ENCODE data around the gene EGFR.

The EGFR gene

DNA sequence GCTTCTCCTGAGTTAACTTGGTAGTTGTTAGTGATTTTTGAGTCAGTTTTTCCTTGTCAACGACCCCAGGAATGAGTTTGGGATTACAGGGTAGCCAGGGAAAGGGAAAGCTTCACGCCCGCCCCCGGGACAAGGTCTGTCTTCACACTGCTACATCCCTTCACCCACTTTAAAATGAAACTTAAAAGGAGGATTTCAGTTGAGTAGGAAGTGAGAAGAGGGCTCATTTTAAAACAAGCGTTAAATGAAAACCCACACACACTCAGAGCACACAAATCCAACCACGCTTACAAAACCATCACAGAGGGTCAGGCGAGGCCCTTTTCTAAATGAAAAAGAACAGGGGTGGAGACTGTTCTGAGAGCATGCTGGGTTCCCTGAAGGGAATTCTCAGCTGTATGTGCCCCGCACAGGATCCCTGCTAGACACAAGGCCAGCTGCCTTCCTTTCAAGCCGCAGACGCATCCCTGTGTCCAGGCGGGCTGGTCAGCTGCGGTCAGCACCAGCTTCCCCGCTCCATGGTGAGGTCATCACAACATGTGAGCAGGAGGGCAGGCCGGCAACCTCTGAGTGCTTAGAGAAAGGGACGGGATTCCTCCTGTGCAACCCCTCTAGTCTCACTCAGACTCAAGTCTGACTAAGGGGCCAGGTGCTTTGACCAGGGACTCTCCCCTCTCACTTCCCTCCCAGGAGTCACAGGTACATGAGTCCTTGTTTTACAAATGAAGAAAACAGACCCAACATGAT lies 111.8 kb downstream of the EGFR start:
- no peaks in the 10 kb centered on the region for H3K9me3 ChIP-seq (replicated peaks in 1 of 11)
- H3K27ac ChIP-seq = peak overlapping the region in 1 of 11 experiments; percentile 14; a peak in 1 of 22 replicates

DNA sequence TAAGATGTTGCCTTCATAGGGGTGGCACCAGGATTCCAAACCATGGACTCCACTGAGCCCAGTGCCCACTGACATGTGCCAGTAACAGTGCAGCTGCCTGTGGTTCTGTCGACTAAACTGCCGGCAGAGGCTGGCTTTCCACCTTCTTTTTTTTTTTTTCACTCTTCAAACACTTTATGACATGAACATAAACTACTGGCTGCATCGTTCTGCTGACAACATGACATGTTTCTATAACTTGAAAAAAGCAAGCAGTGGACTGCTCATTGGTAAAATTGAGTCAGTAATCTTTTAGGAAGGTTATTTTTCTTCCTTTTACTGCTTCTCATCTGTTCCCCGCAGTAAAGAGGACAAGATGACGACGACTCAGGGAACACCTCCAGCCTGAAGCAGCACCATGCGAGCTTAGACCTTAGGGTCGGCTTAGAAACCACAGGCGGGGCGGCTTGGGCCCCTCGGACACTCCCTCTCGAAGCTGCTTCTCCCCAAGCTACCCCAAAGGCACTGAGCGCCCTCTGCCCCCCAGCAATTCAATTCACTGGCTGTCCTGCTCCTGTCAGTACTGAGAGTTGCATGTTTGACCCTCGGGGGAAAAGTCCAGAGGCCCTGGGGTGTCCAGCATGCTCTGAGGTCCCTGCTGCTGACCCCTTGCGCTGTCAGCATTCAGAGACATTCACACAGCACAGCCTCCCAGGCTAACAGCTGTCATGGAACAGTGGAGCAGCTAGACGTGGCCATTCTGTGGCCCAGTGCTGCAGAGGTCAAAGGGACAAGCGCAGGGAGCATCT lies 112.5 kb downstream of the EGFR start:
- Histone ChIP-seq H4K20me1 (no peaks in the 10 kb centered on the region), H3K4me2 (peak overlapping the region; percentile 25 to 69 (median 55); a peak in 15 of 22 replicates), H3K9me3 (replicated peaks in 1 of 11) (no peaks in the 10 kb centered on the region), H3K27me3 (peaks cover 0 to 14% (median 0%) of the 10 kb centered on the region in 11 experiments; a peak in 5 of 22 replicates), H3K4me1 (peaks cover 20 to 51% (median 25%) of the 10 kb centered on the region in 10 experiments), H3K4me3 (no peak overlapping the region), H3K27ac (no peak overlapping the region), H3K9ac (no peak overlapping the region), H3K36me3 (no peaks in the 10 kb centered on the region)
- no peak for TF ChIP-seq Cebpa-rat (IDR thresholded peaks at IDR 0.05)

More for the DNA sequence above, 111.8 kb downstream of the EGFR start:
- Histone ChIP-seq H4K20me1 (no peaks in the 10 kb centered on the region), H3K4me3 (no peak overlapping the region), H3K27me3 (peaks cover 0 to 14% (median 0%) of the 10 kb centered on the region in 11 experiments; a peak in 5 of 22 replicates), H3K4me1 (peaks cover 20 to 51% (median 25%) of the 10 kb centered on the region in 10 experiments), H3K4me2 (peak overlapping the region; percentile 25 to 69 (median 55); a peak in 21 of 22 replicates), H3K9ac (no peak overlapping the region), H3K36me3 (no peaks in the 10 kb centered on the region)
- no peak for TF ChIP-seq Cebpa-rat (IDR thresholded peaks at IDR 0.05)

DNA sequence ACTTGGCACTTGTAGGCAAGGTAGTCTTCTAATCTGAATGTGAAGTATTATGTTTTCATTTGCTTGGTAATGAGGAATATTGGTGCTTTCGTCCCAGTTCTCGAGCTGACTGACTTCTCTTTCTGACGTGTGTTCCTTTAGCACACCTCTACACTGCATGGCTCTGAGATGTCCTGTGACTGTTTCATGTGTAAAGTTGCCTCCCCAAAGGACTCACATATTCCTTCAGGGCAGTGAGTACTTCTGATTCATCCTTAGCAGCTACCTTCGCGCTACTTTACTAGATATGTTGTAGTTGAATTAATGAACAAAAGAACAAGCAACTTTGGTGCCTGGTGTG lies 113.7 kb downstream of the EGFR start:
- Histone ChIP-seq H3K27ac (no peak overlapping the region), H3K36me3 (no peaks in the 10 kb centered on the region), H3K9me3 (replicated peaks in 1 of 11) (no peaks in the 10 kb centered on the region), H3K4me2 (peak overlapping the region in 3 of 11 experiments; percentile 25 to 51 (median 42); a peak in 6 of 22 replicates), H3K27me3 (peaks cover 0 to 14% (median 0%) of the 10 kb centered on the region in 11 experiments; a peak in 5 of 22 replicates), H3K4me1 (peaks cover 20 to 51% (median 25%) of the 10 kb centered on the region in 10 experiments), H3K9ac (no peak overlapping the region), H3K4me3 (no peak overlapping the region), H4K20me1 (no peaks in the 10 kb centered on the region)
- TF ChIP-seq Cebpa-rat (IDR thresholded peaks at IDR 0.05) = no peak

DNA sequence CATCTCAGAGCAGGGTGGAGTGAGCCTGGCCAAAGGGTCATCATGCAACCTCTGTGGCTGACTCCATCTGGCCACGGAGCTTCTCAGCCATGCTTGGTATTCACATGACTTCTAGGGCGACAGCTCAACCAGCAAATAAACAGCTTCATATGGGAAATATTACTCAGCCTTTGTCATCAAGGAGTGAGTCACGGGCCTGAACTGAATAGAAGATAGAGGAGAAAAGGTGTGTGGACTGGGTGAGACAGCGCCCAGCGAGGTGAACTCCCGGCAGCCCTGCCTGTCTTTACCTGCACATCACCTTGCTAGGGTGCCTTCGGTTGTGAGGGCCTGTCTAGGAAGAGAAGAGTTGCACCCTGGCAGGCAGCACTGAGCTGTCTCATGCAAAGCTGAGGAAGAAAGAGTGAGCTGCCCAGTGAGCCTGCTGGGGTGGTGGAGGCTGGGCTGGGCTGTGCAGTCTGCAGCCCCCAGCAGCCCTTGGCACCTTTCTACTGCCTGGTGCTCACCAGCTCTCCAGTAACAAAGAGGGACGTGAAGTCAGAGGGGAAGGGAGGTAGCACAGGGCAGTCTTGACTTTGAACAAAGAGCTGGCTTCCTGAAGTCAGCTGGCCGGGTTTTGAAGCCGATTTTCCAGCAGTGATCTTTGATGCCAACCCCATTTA lies 114.2 kb downstream of the EGFR start:
- Histone ChIP-seq H3K4me1 (peaks cover 20 to 51% (median 25%) of the 10 kb centered on the region in 10 experiments), H3K9me3 (replicated peaks in 1 of 11) (peaks cover 0 to 4% (median 0%) of the 10 kb centered on the region in 11 experiments; a peak in 1 of 22 replicates), H3K4me2 (peak overlapping the region in 3 of 11 experiments; percentile 25 to 51 (median 42); a peak in 6 of 22 replicates), H4K20me1 (no peaks in the 10 kb centered on the region), H3K27ac (peak overlapping the region in 1 of 11 experiments; percentile 1; a peak in 1 of 22 replicates), H3K9ac (no peak overlapping the region), H3K27me3 (peaks cover 0 to 13% (median 0%) of the 10 kb centered on the region in 11 experiments; a peak in 4 of 22 replicates), H3K36me3 (no peaks in the 10 kb centered on the region), H3K4me3 (no peak overlapping the region)
- TF ChIP-seq Cebpa-rat (IDR thresholded peaks at IDR 0.05) = no peak

DNA sequence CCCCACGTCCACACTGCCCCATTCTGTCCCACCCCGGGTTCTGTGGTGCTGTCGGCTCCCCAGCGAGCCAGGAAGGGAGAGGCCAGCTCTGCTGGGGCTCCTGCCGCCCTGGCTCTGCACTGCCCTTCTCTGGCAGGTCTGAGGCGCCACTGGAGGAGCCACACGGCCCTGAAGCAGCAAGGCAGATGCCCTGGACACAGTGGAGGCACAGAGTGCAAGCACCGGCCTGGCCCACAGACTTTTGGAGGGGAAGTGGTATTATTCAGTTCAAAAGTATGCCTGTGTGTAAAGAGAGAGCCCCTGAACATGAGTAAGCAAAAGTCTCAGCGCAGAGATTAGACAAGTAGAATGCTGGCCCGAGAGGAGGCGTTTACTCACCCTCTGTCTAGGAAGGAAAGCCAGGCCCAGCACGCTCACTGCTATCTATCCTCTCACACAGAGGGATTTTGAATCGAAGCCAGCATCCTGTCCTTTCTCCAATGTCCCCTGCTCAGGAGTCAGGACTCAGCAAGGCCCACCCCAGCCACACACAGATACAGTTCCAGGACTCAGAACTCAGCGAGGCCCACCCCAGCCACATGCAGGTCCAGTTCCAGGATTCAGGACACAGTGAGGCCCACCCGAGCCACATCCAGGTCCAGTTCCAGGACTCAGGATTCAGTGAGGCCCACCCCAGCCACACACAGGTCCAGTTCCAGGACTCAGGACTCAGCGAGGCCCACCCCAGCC lies 115.0 kb downstream of the EGFR start:
- Histone ChIP-seq H3K9me3 (replicated peaks in 1 of 11) (peaks cover 0 to 11% (median 4%) of the 10 kb centered on the region in 11 experiments; a peak in 10 of 22 replicates), H3K9ac (no peak overlapping the region), H3K27ac (peak overlapping the region in 1 of 11 experiments; percentile 1; a peak in 1 of 22 replicates), H3K4me3 (no peak overlapping the region), H3K27me3 (peaks cover 0 to 13% (median 0%) of the 10 kb centered on the region in 11 experiments; a peak in 4 of 22 replicates), H3K36me3 (no peaks in the 10 kb centered on the region), H3K4me1 (peaks cover 20 to 44% (median 24%) of the 10 kb centered on the region in 10 experiments), H3K4me2 (peak overlapping the region in 3 of 11 experiments; percentile 25 to 51 (median 42); a peak in 4 of 22 replicates), H4K20me1 (no peaks in the 10 kb centered on the region)
- TF ChIP-seq Cebpa-rat (IDR thresholded peaks at IDR 0.05) = no peak

DNA sequence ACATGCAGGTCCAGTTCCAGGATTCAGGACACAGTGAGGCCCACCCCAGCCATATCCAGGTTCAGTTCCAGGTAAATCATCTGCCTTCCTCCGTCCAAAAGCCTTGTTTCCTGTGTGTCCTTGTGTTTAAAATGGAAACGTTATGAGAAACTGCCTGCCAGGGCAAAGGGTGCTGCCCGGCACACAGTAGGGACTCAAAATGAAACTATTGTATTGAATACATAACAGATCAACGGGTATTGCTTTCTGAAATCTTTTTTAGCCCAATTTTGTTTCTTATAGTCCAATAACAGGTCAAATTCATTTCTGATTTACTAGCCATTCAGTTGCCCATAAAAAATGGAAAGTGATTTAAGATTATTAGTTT lies 115.5 kb downstream of the EGFR start:
- no peak for TF ChIP-seq Cebpa-rat (IDR thresholded peaks at IDR 0.05)
- Histone ChIP-seq H3K9me3 (replicated peaks in 1 of 11) (peaks cover 0 to 14% (median 5%) of the 10 kb centered on the region in 11 experiments; a peak in 10 of 22 replicates), H3K4me3 (no peak overlapping the region), H3K9ac (no peak overlapping the region), H4K20me1 (no peaks in the 10 kb centered on the region), H3K4me1 (peaks cover 16 to 38% (median 18%) of the 10 kb centered on the region in 10 experiments), H3K27me3 (peaks cover 0 to 13% (median 0%) of the 10 kb centered on the region in 11 experiments; a peak in 4 of 22 replicates), H3K36me3 (no peaks in the 10 kb centered on the region), H3K4me2 (no peak overlapping the region), H3K27ac (no peak overlapping the region)

DNA sequence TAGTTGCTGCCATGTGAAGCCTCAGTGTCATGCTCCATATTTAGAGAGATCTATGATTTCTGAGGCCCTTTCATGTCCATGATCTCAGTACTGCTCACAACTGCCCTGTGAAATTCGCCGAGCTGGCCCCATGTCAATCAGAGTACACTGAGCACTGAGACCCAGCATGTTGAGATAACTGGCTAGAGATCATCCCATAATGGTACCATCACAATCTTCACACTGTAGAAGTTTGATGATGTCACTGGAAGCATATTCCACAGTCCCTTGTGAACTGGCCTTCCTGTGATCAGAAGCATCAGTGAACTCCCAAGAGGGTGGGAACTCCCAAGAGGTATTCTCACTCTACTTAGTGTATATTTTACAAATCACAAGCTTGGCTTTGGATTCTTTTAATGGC lies 116.0 kb downstream of the EGFR start:
- no peak overlapping the region for H3K4me2 ChIP-seq
- peaks cover 0 to 13% (median 0%) of the 10 kb centered on the region in 11 experiments; a peak in 4 of 22 replicates for H3K27me3 ChIP-seq
- H4K20me1 ChIP-seq = no peaks in the 10 kb centered on the region
- H3K27ac ChIP-seq = no peak overlapping the region
- peaks cover 11 to 34% (median 14%) of the 10 kb centered on the region in 10 experiments; a peak in 19 of 20 replicates for H3K4me1 ChIP-seq
- H3K9ac ChIP-seq = no peak overlapping the region
- peaks cover 0 to 14% (median 5%) of the 10 kb centered on the region in 11 experiments; a peak in 10 of 22 replicates for H3K9me3 ChIP-seq (replicated peaks in 1 of 11)
- H3K36me3 ChIP-seq = no peaks in the 10 kb centered on the region
- H3K4me3 ChIP-seq = no peak overlapping the region
- no peak for TF ChIP-seq Cebpa-rat (IDR thresholded peaks at IDR 0.05)

DNA sequence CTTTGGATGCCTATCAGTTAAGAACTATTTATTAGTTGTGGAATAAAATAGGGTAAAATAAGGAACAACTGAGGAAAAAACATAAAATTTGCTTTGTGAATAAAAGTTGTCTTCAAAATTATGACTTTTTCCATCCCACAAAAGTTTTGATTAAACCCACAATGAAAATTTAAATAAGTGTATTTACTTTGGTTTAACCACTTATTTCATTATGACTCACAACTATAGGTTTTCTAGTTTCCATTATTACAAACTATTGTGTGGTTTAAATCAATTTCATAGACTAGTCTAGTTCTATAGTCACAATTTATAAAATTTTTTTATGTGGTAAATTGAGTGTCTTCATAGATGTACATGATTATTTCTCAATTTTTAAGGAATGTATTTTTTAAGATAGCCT lies 116.6 kb downstream of the EGFR start:
- H3K4me3 ChIP-seq = no peak overlapping the region
- H3K27ac ChIP-seq = no peak overlapping the region
- H3K4me2 ChIP-seq = no peak overlapping the region
- H3K27me3 ChIP-seq = peaks cover 0 to 10% (median 0%) of the 10 kb centered on the region in 11 experiments; a peak in 4 of 22 replicates
- H3K9me3 ChIP-seq (replicated peaks in 1 of 11) = peaks cover 0 to 14% (median 5%) of the 10 kb centered on the region in 11 experiments; a peak in 10 of 22 replicates
- H3K4me1 ChIP-seq = peaks cover 7 to 33% (median 11%) of the 10 kb centered on the region in 10 experiments; a peak in 19 of 20 replicates
- no peak for TF ChIP-seq Cebpa-rat (IDR thresholded peaks at IDR 0.05)
- H3K36me3 ChIP-seq = no peaks in the 10 kb centered on the region
- H4K20me1 ChIP-seq = no peaks in the 10 kb centered on the region
- H3K9ac ChIP-seq = no peak overlapping the region

Data from BLaER1 treated with 17β-estradiol and CSF1 and Interleukin-3, amounts not matched to agents 10 nM and 100 nM (cell line).